ENCODE results near the gene SCGB1A1. TPM values are rescaled to one million over a fixed set of nuclear protein-coding genes. Genes with fewer than 3 reads are reported as not detected.

SCGB1A1 gene, protein sequence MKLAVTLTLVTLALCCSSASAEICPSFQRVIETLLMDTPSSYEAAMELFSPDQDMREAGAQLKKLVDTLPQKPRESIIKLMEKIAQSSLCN
- total RNA-seq = not detected

GRCh38 chr11:62418733-62419132 is at the start of gene SCGB1A1:
Gene SCGB1A1, plus strand, starts transcription at chr11:62419033. Its CDS starts 63 bp downstream, at chr11:62419096.
- Histone ChIP-seq H3K4me3 (no peak within 1 kb of the TSS), H3K27me3 (no peaks in the 10 kb centered on the region), H3K27ac (no peak within 1 kb of the TSS), H3K36me3 (no peaks in the 10 kb centered on the region), H3K9me3 (no peaks in the 10 kb centered on the region), H3K4me1 (peaks cover 17% of the 10 kb centered on the region)
- TF ChIP-seq POLR2AphosphoS5 (IDR thresholded peaks at IDR 0.05) = no peak
- TF ChIP-seq, protein P1, sequence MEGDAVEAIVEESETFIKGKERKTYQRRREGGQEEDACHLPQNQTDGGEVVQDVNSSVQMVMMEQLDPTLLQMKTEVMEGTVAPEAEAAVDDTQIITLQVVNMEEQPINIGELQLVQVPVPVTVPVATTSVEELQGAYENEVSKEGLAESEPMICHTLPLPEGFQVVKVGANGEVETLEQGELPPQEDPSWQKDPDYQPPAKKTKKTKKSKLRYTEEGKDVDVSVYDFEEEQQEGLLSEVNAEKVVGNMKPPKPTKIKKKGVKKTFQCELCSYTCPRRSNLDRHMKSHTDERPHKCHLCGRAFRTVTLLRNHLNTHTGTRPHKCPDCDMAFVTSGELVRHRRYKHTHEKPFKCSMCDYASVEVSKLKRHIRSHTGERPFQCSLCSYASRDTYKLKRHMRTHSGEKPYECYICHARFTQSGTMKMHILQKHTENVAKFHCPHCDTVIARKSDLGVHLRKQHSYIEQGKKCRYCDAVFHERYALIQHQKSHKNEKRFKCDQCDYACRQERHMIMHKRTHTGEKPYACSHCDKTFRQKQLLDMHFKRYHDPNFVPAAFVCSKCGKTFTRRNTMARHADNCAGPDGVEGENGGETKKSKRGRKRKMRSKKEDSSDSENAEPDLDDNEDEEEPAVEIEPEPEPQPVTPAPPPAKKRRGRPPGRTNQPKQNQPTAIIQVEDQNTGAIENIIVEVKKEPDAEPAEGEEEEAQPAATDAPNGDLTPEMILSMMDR (IDR thresholded peaks at IDR 0.05) = no peak
- no peak for TF ChIP-seq POLR2A (IDR thresholded peaks at IDR 0.05)
- TF ChIP-seq EP300 (IDR thresholded peaks at IDR 0.05) = no peak
- WGBS = 100% methylated on average over 3 of the region's 4 CpGs
- no peak for DNase-seq (ENCODE audit: low spot score in 2 of 2)

DNA sequence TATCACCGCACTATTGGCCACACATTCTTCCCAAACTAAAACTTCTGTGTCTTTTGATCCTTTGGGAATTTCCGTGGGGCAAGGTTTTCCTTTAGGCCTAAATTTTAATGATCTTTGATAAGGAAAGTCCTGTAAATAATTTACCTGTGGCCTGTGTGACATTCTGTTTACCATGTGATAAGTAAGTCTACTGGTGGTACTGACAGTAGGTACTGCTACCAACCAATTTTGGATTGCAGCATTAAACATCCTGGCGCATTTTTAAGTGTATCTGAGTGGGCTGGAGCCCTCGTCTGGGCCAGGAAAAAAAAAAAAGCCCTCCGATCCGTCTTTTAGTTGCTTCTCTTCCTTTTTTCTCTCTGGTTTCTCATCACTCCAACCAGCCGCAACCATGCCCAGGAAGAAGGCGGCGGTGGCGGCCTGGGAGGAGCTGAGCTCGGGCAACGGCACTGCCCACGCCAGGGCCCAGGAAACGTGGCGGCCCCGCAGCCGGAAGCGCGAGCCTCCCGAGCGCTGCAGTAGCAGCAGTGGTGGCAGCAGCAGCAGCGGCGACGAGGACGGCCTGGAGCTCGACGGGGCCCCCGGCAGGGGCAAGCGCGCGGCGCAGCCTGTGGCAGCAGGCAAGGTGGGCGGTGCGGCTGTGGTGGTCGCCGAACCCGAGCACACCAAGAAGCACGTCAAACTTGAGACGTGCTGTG is 47.9 kb upstream of the SCGB1A1 start:
- TF ChIP-seq POLR2A (IDR thresholded peaks at IDR 0.05) = no peak
- TF ChIP-seq EP300 (IDR thresholded peaks at IDR 0.05) = no peak
- TF ChIP-seq, protein P1 (IDR thresholded peaks at IDR 0.05) = no peak
- TF ChIP-seq POLR2AphosphoS5 (IDR thresholded peaks at IDR 0.05) = no peak
- H3K4me1 ChIP-seq = no peaks in the 10 kb centered on the region
- 76% methylated on average over 30 of the region's 39 CpGs for WGBS

DNA sequence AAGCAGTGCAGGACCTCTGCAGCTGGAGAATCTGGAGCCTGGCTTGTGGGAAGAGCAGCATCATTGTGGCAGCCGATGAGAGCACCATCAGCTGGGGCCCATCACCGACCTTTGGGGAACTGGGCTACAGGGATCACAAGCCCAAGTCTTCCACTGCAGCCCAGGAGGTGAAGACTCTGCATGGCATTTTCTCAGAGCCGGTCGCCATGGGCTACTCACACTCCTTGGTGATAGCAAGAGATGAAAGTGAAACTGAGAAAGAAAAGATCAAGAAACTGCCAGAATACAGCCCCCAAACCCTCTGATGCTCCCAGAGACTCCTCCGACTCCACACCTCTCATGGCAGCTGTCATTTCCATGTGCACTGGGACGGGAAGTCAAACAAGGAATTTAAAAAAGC is 46.0 kb upstream of the SCGB1A1 start:
- no peak for DNase-seq (ENCODE audit: low spot score in 2 of 2)
- WGBS = 87% methylated on average over 5 of the region's 6 CpGs

More for the DNA sequence above, 47.9 kb upstream of the SCGB1A1 start:
- DNase-seq (ENCODE audit: low spot score in 2 of 2) = no peak
- no peaks in the 10 kb centered on the region for H3K27me3 ChIP-seq
- H3K4me3 ChIP-seq = no peak overlapping the region
- no peaks in the 10 kb centered on the region for H3K9me3 ChIP-seq
- H3K36me3 ChIP-seq = no peaks in the 10 kb centered on the region
- no peak overlapping the region for H3K27ac ChIP-seq

DNA sequence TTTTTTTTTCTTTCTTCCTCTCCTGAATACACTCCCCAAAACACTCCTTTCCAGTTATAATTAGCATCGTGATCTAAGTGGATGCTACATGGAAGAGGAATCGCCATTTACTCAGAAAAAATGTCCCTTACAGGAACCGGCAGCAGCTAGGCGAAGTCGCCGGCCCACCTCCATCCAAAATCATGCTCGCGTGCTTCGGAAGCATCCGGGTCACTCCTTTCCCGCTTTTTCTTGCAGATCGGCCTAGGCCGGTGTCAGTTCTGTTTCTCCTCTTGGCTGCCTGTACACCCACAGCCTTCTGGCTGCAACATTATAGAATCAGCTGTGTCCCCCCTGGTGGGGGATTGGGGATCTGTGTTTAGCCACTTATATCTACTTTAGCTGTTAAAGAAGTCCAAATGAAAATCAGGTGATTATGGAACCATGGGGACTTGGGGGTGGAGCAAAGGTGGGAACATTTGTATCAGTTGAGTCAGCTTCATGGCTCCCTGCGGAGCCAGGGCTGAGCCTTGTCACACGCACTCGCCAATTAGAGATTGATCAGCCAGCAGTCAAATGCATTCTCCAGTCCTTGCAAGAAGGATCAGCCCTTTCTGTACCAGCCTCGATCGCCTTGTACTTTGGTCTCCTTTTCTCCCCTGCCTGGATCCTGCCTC is 45.2 kb upstream of the SCGB1A1 start:
- DNase-seq (ENCODE audit: low spot score in 2 of 2) = no peak
- Histone ChIP-seq H3K27ac (no peak overlapping the region), H3K4me1 (no peaks in the 10 kb centered on the region), H3K27me3 (no peaks in the 10 kb centered on the region), H3K36me3 (no peaks in the 10 kb centered on the region), H3K4me3 (no peak overlapping the region), H3K9me3 (no peaks in the 10 kb centered on the region)
- TF ChIP-seq, protein P1 (IDR thresholded peaks at IDR 0.05) = no peak
- TF ChIP-seq EP300 (IDR thresholded peaks at IDR 0.05) (no peak), POLR2A (IDR thresholded peaks at IDR 0.05) (no peak)
- 91% methylated on average over 18 of the region's 18 CpGs for WGBS

More for the DNA sequence above, 46.0 kb upstream of the SCGB1A1 start:
- Histone ChIP-seq H3K4me1 (no peaks in the 10 kb centered on the region), H3K27me3 (no peaks in the 10 kb centered on the region), H3K4me3 (no peak overlapping the region), H3K27ac (no peak overlapping the region), H3K36me3 (no peaks in the 10 kb centered on the region), H3K9me3 (no peaks in the 10 kb centered on the region)
- TF ChIP-seq POLR2AphosphoS5 (IDR thresholded peaks at IDR 0.05) = no peak
- TF ChIP-seq, protein P1 (IDR thresholded peaks at IDR 0.05) = no peak
- TF ChIP-seq EP300 (IDR thresholded peaks at IDR 0.05) = no peak
- no peak for TF ChIP-seq POLR2A (IDR thresholded peaks at IDR 0.05)

DNA sequence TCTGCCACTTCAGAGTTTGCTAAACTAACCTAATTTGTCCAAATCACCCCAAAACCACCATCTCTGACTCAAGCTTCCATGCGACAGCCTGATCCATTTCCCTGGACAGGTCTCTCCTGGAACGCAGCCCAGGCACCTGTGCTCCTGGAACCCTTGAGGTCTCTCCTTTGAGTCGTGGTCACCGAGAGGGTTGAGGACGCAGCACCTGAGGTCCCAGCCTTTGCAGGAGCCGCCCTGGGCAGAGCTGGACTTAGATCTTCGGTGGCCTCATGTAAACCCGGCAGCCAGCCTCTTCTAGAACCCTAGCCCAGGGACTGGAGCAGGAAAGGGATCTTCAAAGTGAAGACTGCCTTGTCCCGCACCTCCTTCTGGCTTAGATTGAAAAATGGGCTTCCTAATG is 44.0 kb upstream of the SCGB1A1 start:
- no peak overlapping the region for H3K4me3 ChIP-seq
- H3K4me1 ChIP-seq = no peaks in the 10 kb centered on the region
- no peak for DNase-seq (ENCODE audit: low spot score in 2 of 2)
- H3K36me3 ChIP-seq = no peaks in the 10 kb centered on the region
- no peaks in the 10 kb centered on the region for H3K27me3 ChIP-seq
- H3K9me3 ChIP-seq = no peaks in the 10 kb centered on the region
- H3K27ac ChIP-seq = no peak overlapping the region
- TF ChIP-seq POLR2AphosphoS5 (IDR thresholded peaks at IDR 0.05) (no peak), POLR2A (IDR thresholded peaks at IDR 0.05) (no peak), EP300 (IDR thresholded peaks at IDR 0.05) (no peak)
- TF ChIP-seq, protein P1 (IDR thresholded peaks at IDR 0.05) = no peak
- WGBS = 86% methylated on average over 6 of the region's 9 CpGs
